HepG2 (cell line): ENCODE measurements around the gene ADORA2B. TPM values are rescaled to one million over a fixed set of nuclear protein-coding genes. Genes with fewer than 3 reads are reported as not detected.

Source experiments
- AFF4 ChIP-seq: sonication (generic); formaldehyde crosslinking; IDR thresholded peaks from 2 replicates; pipeline ENCODE4 v1.4.0; 2020; ENCODE audit warnings: missing genetic modification reagents
- CHD2 ChIP-seq: IDR thresholded peaks from 2 replicates; pipeline ENCODE4 v1.6.1; 2011; ENCODE audit warnings: low read depth, low read length, improper control_type of control experiment
- ISX ChIP-seq: sonication (generic); formaldehyde crosslinking; conservative IDR thresholded peaks from 2 replicates; pipeline ENCODE4 v1.5.0; 2020; ENCODE audit warnings: missing genetic modification reagents
- NFKBIZ ChIP-seq: IDR thresholded peaks from 2 replicates; pipeline ENCODE4 v1.6.1; 2018; ENCODE audit warnings: missing genetic modification reagents, missing compliant biosample characterization
- NRL ChIP-seq: sonication (generic); formaldehyde crosslinking; IDR thresholded peaks from 2 replicates; pipeline ENCODE4 v1.5.0; 2020; ENCODE audit warnings: missing genetic modification reagents, mild to moderate bottlenecking, moderate library complexity, borderline replicate concordance
- PAWR ChIP-seq: sonication (generic); formaldehyde crosslinking; IDR thresholded peaks from 2 replicates; pipeline ENCODE4 v1.4.0; 2020; ENCODE audit warnings: missing genetic modification reagents, mild to moderate bottlenecking, borderline replicate concordance
- PCBP2 ChIP-seq: fragments of 200-400 bp; formaldehyde crosslinking; optimal IDR thresholded peaks from 2 replicates; pipeline ENCODE3; 2018; ENCODE audit warnings: low read length, low read depth; ENCODE audit not compliant: poor library complexity, severe bottlenecking
- PRDM10 ChIP-seq: sonication (generic); formaldehyde crosslinking; IDR thresholded peaks from 2 replicates; pipeline ENCODE4 v1.4.0; 2020; ENCODE audit warnings: low read depth, missing genetic modification reagents
- ZNF737 ChIP-seq: sonication (generic); formaldehyde crosslinking; IDR thresholded peaks from 2 replicates; pipeline ENCODE4 v1.5.0; 2020; ENCODE audit warnings: missing genetic modification reagents, mild to moderate bottlenecking, borderline replicate concordance
- ZNF747 ChIP-seq: sonication (generic); formaldehyde crosslinking; IDR thresholded peaks from 2 replicates; pipeline ENCODE4 v1.8.1; 2023; ENCODE audit warnings: missing genetic modification reagents, mild to moderate bottlenecking, borderline replicate concordance
- ZNF749 ChIP-seq: sonication (generic); formaldehyde crosslinking; IDR thresholded peaks from 2 replicates; pipeline ENCODE4 v1.8.0; 2022; ENCODE audit warnings: mild to moderate bottlenecking, missing genetic modification reagents, moderate library complexity, borderline replicate concordance
- ZNF766 ChIP-seq: sonication (generic); formaldehyde crosslinking; IDR thresholded peaks from 2 replicates; pipeline ENCODE4 v1.5.0; 2020; ENCODE audit warnings: missing genetic modification reagents, borderline replicate concordance
- ZNF773 ChIP-seq: sonication (generic); formaldehyde crosslinking; IDR thresholded peaks from 2 replicates; pipeline ENCODE4 v1.4.0; 2020; ENCODE audit warnings: missing genetic modification reagents, borderline replicate concordance
- ZNF800 ChIP-seq: sonication (generic); formaldehyde crosslinking; IDR thresholded peaks from 2 replicates; pipeline ENCODE4 v1.4.0; 2020; ENCODE audit warnings: missing genetic modification reagents
- ZSCAN9 ChIP-seq: IDR thresholded peaks from 2 replicates; pipeline ENCODE4 v1.6.1; 2016; ENCODE audit warnings: borderline replicate concordance
- polyA plus RNA-seq, 8 experiments: library from polyadenylated mRNA; depleted of rRNA in 3 of 8; stranded (reverse) in 7 of 8; unstranded in 1 of 8; fragments of >200 nt; fragmentation: Illumina TruSeq in 4 of 8; extraction: Trizol in 4 of 8; gene quantifications; 2 replicates each; pipeline versions ENCODE4 v1.2.1 to v1.2.3, GENCODE V29; 2011 to 2016; ENCODE audit warnings: low read depth in 4 of 8, missing spikeins in 1 of 8, mixed read lengths in 1 of 8; ENCODE audit not compliant: insufficient read depth in 1 of 8
- total RNA-seq, 5 experiments: library from RNA; depleted of rRNA; stranded (reverse); fragments of >200 nt; fragmentation: Illumina TruSeq; extraction: Trizol; gene quantifications; 2 replicates each; pipeline ENCODE4 v1.2.3, GENCODE V29; 2016; ENCODE audit warnings: low read depth in 1 of 5
- TF ChIP-seq, protein P1 (sequence below): sonication (generic); IDR thresholded peaks from 2 replicates; pipeline ENCODE4 v1.6.1; 2016; ENCODE audit warnings: low read depth, borderline replicate concordance

The ADORA2B gene
- total and polyA plus RNA-seq, 2 of the 13 experiments (the other 11 are each of a cell fraction or from before 2014, with no cell fraction given), result 10.4 to 20.0 TPM

DNA sequence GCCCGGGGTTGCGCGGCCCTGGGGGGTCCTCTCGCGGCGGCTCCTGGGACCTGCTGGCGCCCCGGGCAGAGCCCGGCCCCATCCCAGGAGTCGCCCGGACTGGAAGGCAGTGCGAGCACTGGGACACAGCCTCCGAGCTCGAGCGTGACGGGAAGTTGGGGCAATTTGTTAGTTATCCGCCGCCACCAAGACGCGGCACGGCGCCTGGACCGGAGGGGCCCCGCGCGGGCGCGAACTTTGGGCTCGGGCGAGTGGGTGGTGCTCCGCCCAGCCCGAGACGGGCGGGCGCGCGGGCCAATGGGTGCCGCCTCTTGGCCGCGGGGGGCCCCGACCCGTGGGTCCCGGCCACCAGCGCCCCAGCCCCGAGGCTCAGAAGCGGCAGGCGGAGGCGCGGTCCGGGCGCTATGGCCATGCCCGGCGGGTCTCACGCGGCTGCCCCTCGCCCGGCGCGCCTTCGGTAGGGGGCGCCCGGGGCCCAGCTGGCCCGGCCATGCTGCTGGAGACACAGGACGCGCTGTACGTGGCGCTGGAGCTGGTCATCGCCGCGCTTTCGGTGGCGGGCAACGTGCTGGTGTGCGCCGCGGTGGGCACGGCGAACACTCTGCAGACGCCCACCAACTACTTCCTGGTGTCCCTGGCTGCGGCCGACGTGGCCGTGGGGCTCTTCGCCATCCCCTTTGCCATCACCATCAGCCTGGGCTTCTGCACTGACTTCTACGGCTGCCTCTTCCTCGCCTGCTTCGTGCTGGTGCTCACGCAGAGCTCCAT, at the start of gene ADORA2B (continued):
- TF ChIP-seq AFF4 (CRISPR knock-in tag) (no peak), NRL (peak; percentile 64; the same call in 1 of the 2 replicates), ZNF773 (no peak), NFKBIZ (CRISPR knock-in tag) (no peak), CHD2 (no peak), PAWR (CRISPR knock-in tag) (no peak), ZNF800 (CRISPR knock-in tag) (0 out of 2 replicates have a peak, but pooled peaks have one; percentile 51), ZNF749 (CRISPR knock-in tag) (peak; percentile 54; the same call in 1 of the 2 replicates), ZSCAN9 (CRISPR knock-in tag) (peak; percentile 52; the same call in 1 of the 2 replicates), ISX (CRISPR knock-in tag) (no peak), ZNF737 (CRISPR knock-in tag) (no peak), ZNF747 (CRISPR knock-in tag) (no peak), PRDM10 (CRISPR knock-in tag) (no peak), ZNF766 (peak; percentile 59; the same call in 1 of the 2 replicates), PCBP2 (no peak)
- TF ChIP-seq, protein P1, sequence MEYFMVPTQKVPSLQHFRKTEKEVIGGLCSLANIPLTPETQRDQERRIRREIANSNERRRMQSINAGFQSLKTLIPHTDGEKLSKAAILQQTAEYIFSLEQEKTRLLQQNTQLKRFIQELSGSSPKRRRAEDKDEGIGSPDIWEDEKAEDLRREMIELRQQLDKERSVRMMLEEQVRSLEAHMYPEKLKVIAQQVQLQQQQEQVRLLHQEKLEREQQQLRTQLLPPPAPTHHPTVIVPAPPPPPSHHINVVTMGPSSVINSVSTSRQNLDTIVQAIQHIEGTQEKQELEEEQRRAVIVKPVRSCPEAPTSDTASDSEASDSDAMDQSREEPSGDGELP, result peak; percentile 70; the same call in 1 of the 2 replicates
